GM23248 (cell line): Measurements from ENCODE around the gene KCNJ9. TPM values are rescaled to one million over a fixed set of nuclear protein-coding genes. Genes with fewer than 3 reads are reported as not detected.

ENCODE experiments used
- DNase-seq: peaks from one replicate; pipeline ENCODE4 v3.0.0-alpha.2; 2015
- H2AFZ ChIP-seq: fragments of 200-600 bp; sonication (generic); 2 replicates; pipeline ENCODE4 v1.6.1; 2016; ENCODE audit warnings: antibody characterized with exemption
- H3F3A ChIP-seq: fragments of 200-600 bp; sonication (generic); 2 replicates; pipeline ENCODE4 v1.6.1; 2016; ENCODE audit warnings: mild to moderate bottlenecking, antibody characterized with exemption, mixed run types; ENCODE audit not compliant: insufficient read depth
- H3K27ac ChIP-seq: fragments of 200-600 bp; sonication (generic); 2 replicates; pipeline ENCODE4 v1.5.1; 2016; ENCODE audit warnings: mild to moderate bottlenecking
- H3K27me3 ChIP-seq: fragments of 200-600 bp; sonication (generic); replicated peaks from 2 replicates; pipeline ENCODE4 v1.6.1; 2016; ENCODE audit warnings: mild to moderate bottlenecking; ENCODE audit not compliant: insufficient read depth
- H3K36me3 ChIP-seq: fragments of 200-600 bp; sonication (generic); 2 replicates; pipeline ENCODE4 v1.6.1; 2016; ENCODE audit warnings: low read depth, mild to moderate bottlenecking
- H3K4me1 ChIP-seq: fragments of 200-600 bp; sonication (generic); 2 replicates; pipeline ENCODE4 v1.6.1; 2016; ENCODE audit warnings: mild to moderate bottlenecking; ENCODE audit not compliant: insufficient read depth
- H3K4me2 ChIP-seq: fragments of 200-600 bp; sonication (generic); one replicate; pipeline ENCODE4 v1.6.1; 2016; ENCODE audit warnings: mild to moderate bottlenecking; ENCODE audit not compliant: unreplicated experiment
- H3K4me3 ChIP-seq: fragments of 200-600 bp; sonication (generic); 2 replicates; pipeline ENCODE4 v1.5.1; 2016; ENCODE audit warnings: mild to moderate bottlenecking
- H3K79me2 ChIP-seq: fragments of 200-600 bp; sonication (generic); 2 replicates; pipeline ENCODE4 v1.6.1; 2016; ENCODE audit warnings: mild to moderate bottlenecking; ENCODE audit not compliant: insufficient read depth
- H3K9ac ChIP-seq: fragments of 200-600 bp; sonication (generic); 2 replicates; pipeline ENCODE4 v1.6.1; 2016; ENCODE audit warnings: mild to moderate bottlenecking
- H3K9me2 ChIP-seq: fragments of 200-600 bp; sonication (generic); 2 replicates; pipeline ENCODE4 v1.6.1; 2016; ENCODE audit warnings: mixed run types, mild to moderate bottlenecking, moderate library complexity; ENCODE audit not compliant: insufficient read depth
- H3K9me3 ChIP-seq: fragments of 200-600 bp; sonication (generic); one replicate; pipeline ENCODE4 v1.6.1; 2017; ENCODE audit warnings: low read depth
- H4K20me1 ChIP-seq: fragments of 200-600 bp; sonication (generic); 2 replicates; pipeline ENCODE4 v1.6.0; 2016; ENCODE audit not compliant: insufficient read depth
- EZH2 ChIP-seq: fragments of 200-600 bp; sonication (generic); IDR thresholded peaks from 2 replicates; pipeline ENCODE4 v1.6.1; 2018; ENCODE audit warnings: antibody characterized with exemption, mild to moderate bottlenecking; ENCODE audit not compliant: insufficient read depth, poor library complexity, severe bottlenecking
- EZH2phosphoT487 ChIP-seq: fragments of 200-600 bp; sonication (generic); IDR thresholded peaks from 2 replicates; pipeline ENCODE4 v1.6.1; 2018; ENCODE audit warnings: antibody characterized with exemption, moderate library complexity, mild to moderate bottlenecking, low read depth; ENCODE audit not compliant: insufficient read depth
- WGBS, 2 experiments: methylation state at CpG; one replicate each; pipeline ENCODE4 v1.1.6; 2015 to 2017; ENCODE audit warnings: low lambda C conversion rate in 2 of 2, low coverage in 1 of 2; ENCODE audit errors: missing lambda C conversion rate in 2 of 2; 5-methylcytosine and 5-hydroxymethylcytosine counted together
- in situ Hi-C: fragments of 300-500 bp; cut with MboI; formaldehyde crosslinking; loops from 2 replicates; pipeline ENCODE4 v1.15.0; 2020
- polyA plus RNA-seq: library from polyadenylated mRNA; unstranded; fragments of >200 nt; fragmentation: Nextera tagmentation; extraction: Ambion mirVana; gene quantifications from 2 replicates; pipeline ENCODE4 v1.2.1, GENCODE V29; 2016
- total RNA-seq: library from RNA; depleted of rRNA; stranded (reverse); fragments of >200 nt; shearing (Covaris generic); gene quantifications from 2 replicates; pipeline ENCODE4 v1.2.3, GENCODE V29; 2014

The KCNJ9 gene
- total and polyA plus RNA-seq, 2 experiments from 2014 or later: not detected

DNA sequence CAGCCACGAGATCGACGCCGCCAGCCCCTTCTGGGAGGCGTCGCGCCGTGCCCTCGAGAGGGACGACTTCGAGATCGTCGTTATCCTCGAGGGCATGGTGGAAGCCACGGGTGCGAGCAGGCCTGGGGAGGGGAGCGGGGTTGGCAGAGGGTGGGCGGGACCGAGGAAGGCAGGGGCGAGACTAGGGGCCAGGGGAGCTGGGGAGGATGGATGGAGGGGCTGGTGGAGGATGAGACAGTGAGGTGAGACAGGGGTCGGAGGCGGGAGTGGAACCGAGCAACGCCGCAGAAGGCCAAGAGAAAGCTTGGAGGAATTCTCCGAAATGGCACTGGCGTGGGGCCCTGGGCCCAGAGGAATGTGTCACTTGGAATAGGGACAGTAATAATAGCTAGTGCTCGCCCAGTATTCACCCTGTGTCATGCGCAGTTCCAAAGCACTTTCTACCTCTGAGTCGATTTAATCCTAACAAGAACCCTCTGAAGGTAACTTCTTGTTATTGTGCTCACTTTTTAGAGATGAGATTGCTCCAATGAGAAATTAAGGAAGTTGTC is 3.5 kb downstream of the KCNJ9 start:
- Histone ChIP-seq H3K4me1 (no peaks in the 10 kb centered on the region), H3K4me3 (no peak overlapping the region), H4K20me1 (no peaks in the 10 kb centered on the region), H3K27me3 (peaks cover 39% of the 10 kb centered on the region), H3K9ac (no peak overlapping the region), H3K79me2 (no peaks in the 10 kb centered on the region), H3K36me3 (no peaks in the 10 kb centered on the region), H3K9me2 (no peaks in the 10 kb centered on the region), H3K27ac (no peak overlapping the region), H2AFZ (no peak overlapping the region), H3F3A (no peaks in the 10 kb centered on the region), H3K9me3 (no peaks in the 10 kb centered on the region), H3K4me2 (no peak overlapping the region)
- in situ Hi-C loops: no loop called here
- DNase-seq: no peak
- TF ChIP-seq EZH2 (no peak), EZH2phosphoT487 (no peak)
- 73 to 81% methylated on average over 22 to 30 of the region's 30 CpGs for WGBS, 2 experiments

DNA sequence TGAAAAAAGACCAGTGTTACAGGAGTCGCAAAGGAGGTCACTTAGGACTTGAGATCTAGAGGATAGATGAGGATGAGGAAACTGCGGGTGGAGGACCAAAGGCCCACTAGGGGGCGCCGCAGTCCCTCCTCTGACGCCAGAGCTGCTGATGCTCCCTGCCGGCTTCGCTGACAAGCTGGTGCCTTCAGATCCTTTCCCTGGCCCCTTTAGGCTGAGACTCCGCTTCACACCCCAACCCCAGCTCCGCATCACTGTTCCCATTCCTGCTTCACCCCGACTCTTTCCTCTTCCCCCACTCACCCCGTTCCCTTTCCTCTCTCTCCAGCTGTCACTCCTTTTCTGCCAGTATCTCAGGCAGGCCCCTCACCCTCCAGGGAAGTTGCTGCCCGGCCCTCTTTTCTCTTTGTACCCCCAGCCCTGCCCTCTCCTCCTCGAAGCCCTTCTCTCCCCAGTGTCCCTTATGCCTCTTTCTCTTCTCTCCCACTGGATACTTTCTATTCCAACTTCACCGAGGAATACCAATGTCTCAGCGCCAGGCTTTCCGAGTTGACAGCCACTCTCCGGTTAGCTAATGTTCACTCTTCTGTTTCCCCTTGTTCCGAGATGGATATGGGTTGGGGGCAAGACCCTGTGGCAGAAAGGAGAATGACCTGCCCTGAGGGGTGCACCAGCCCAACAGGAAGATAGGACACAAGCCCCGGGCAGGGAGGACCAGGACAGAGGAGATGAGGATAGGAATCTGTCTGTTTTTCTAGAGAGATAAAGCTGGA is 4.5 kb downstream of the KCNJ9 start:
- WGBS, 2 experiments: 60 to 62% methylated on average over 15 to 19 of the region's 19 CpGs
- no peaks in the 10 kb centered on the region for H3K79me2 ChIP-seq
- H3K27me3 ChIP-seq: peaks cover 28% of the 10 kb centered on the region
- TF ChIP-seq EZH2 (no peak), EZH2phosphoT487 (no peak)
- no peaks in the 10 kb centered on the region for H3K4me1 ChIP-seq
- H3F3A ChIP-seq: no peaks in the 10 kb centered on the region
- H3K27ac ChIP-seq: no peak overlapping the region
- H3K4me2 ChIP-seq: no peak overlapping the region
- in situ Hi-C loops: no loop called here
- H3K36me3 ChIP-seq: no peaks in the 10 kb centered on the region
- no peak overlapping the region for H3K9ac ChIP-seq
- peak; percentile 75 for DNase-seq
- H3K4me3 ChIP-seq: no peak overlapping the region
- H3K9me3 ChIP-seq: no peaks in the 10 kb centered on the region
- H2AFZ ChIP-seq: no peak overlapping the region
- H4K20me1 ChIP-seq: no peaks in the 10 kb centered on the region
- H3K9me2 ChIP-seq: no peaks in the 10 kb centered on the region

DNA sequence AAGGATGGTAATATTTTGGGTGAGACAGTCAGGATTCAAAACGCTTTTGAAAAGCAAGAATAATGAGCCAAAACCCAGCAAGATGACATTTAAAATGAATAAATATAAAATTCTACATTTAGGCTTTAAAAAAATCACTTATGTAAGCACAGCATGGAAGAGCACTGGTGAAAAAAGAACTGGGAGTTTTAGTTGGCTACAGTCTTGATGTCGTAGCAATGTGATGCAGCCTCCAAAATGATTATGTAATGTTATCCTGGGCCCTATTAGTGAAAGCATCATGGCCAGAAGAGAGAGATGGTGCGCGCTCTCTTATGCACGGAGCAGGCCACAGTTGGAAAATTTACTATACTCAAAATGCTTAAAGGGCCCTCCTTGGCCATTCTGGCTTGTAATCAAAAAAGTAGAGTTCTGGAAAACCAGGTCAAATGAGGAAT is 5.1 kb downstream of the KCNJ9 start:
- 39 to 47% methylated on average over 5 of the region's 5 CpGs for WGBS, 2 experiments
- Histone ChIP-seq H2AFZ (no peak overlapping the region), H3K4me2 (no peak overlapping the region)

GRCh38 chr1:160087118-160087662 is 5.9 kb downstream of the KCNJ9 start:
- Histone ChIP-seq H3K9me2 (no peaks in the 10 kb centered on the region), H3K27me3 (peaks cover 17% of the 10 kb centered on the region), H3K27ac (no peak overlapping the region), H3K36me3 (no peaks in the 10 kb centered on the region), H4K20me1 (no peaks in the 10 kb centered on the region), H3K79me2 (no peaks in the 10 kb centered on the region), H3K4me3 (no peak overlapping the region), H3K4me2 (no peak overlapping the region), H3K9ac (no peak overlapping the region), H3K9me3 (no peaks in the 10 kb centered on the region), H2AFZ (no peak overlapping the region), H3F3A (no peaks in the 10 kb centered on the region), H3K4me1 (no peaks in the 10 kb centered on the region)
- in situ Hi-C loops: no loop called here
- 89 to 92% methylated on average over 10 to 12 of the region's 12 CpGs for WGBS, 2 experiments
- DNase-seq: no peak
- TF ChIP-seq EZH2phosphoT487 (no peak), EZH2 (no peak)

More for the DNA sequence above, 5.1 kb downstream of the KCNJ9 start:
- H3K9me3 ChIP-seq: no peaks in the 10 kb centered on the region
- H3F3A ChIP-seq: no peaks in the 10 kb centered on the region
- no peaks in the 10 kb centered on the region for H3K36me3 ChIP-seq
- H3K9me2 ChIP-seq: no peaks in the 10 kb centered on the region
- no peaks in the 10 kb centered on the region for H3K4me1 ChIP-seq
- no peak overlapping the region for H3K9ac ChIP-seq
- H3K27ac ChIP-seq: no peak overlapping the region
- H3K79me2 ChIP-seq: no peaks in the 10 kb centered on the region
- in situ Hi-C loops: no loop called here
- no peak overlapping the region for H3K4me3 ChIP-seq
- no peak for DNase-seq
- no peaks in the 10 kb centered on the region for H4K20me1 ChIP-seq
- no peak for TF ChIP-seq EZH2phosphoT487
- peaks cover 24% of the 10 kb centered on the region for H3K27me3 ChIP-seq
